Keratinocyte (primary cell): Measurements from ENCODE around the gene CD93. TPM values are rescaled to one million over a fixed set of nuclear protein-coding genes. Genes with fewer than 3 reads are reported as not detected.

Experiments used
- DNase-seq: peaks from one replicate; pipeline ENCODE4 v3.0.0-alpha.2; 2011; ENCODE audit warnings: low read depth, missing footprints, low spot score
- FAIRE-seq: peaks from 2 replicates; lab custom pipeline; 2011; peaks lifted over from hg19 to GRCh38; lab: Jason Lieb, UNC
- H2AFZ ChIP-seq: 2 replicates; pipeline ENCODE4 v1.6.0; 2012; ENCODE audit warnings: low read length, control low read depth, inconsistent platforms; ENCODE audit not compliant: control insufficient read depth
- H3K27ac ChIP-seq: 2 replicates; pipeline ENCODE4 v1.5.1; 2011; ENCODE audit warnings: low read length; ENCODE audit not compliant: control insufficient read depth, insufficient read depth
- H3K27me3 ChIP-seq: 3 replicates; pipeline ENCODE4 v1.6.0; 2011; ENCODE audit warnings: low read length; ENCODE audit not compliant: control insufficient read depth, insufficient read depth; ENCODE audit errors: extremely low read depth
- H3K36me3 ChIP-seq, 2 experiments: 2 replicates in 1 of 2; 3 replicates in 1 of 2; pipeline ENCODE4 v1.5.1; 2011; ENCODE audit warnings: low read length in 2 of 2, mild to moderate bottlenecking in 1 of 2; ENCODE audit not compliant: control insufficient read depth in 2 of 2, insufficient read depth in 2 of 2; ENCODE audit errors: extremely low read depth in 1 of 2
- H3K4me1 ChIP-seq: 3 replicates; pipeline ENCODE4 v1.5.1; 2011; ENCODE audit warnings: low read length; ENCODE audit not compliant: control insufficient read depth, insufficient read depth; ENCODE audit errors: extremely low read depth
- H3K4me2 ChIP-seq: 3 replicates; pipeline ENCODE4 v1.6.0; 2011; ENCODE audit warnings: low read depth, low read length; ENCODE audit not compliant: control insufficient read depth, insufficient read depth; ENCODE audit errors: extremely low read depth
- H3K4me3 ChIP-seq, 3 experiments: fragments of 200-600 bp in 1 of 3; sonication (generic) in 1 of 3; 2 replicates in 2 of 3; 3 replicates in 1 of 3; pipeline ENCODE4 v1.5.1; 2011 to 2016; ENCODE audit warnings: low read length in 3 of 3, mild to moderate bottlenecking in 3 of 3, control low read depth in 2 of 3, inconsistent platforms in 1 of 3, low read depth in 1 of 3, mixed read lengths in 1 of 3, mixed run types in 1 of 3, moderate library complexity in 1 of 3; ENCODE audit not compliant: control insufficient read depth in 2 of 3, insufficient read depth in 2 of 3; ENCODE audit errors: extremely low read depth in 1 of 3
- H3K79me2 ChIP-seq: 2 replicates; pipeline ENCODE4 v1.6.0; 2012; ENCODE audit warnings: low read length; ENCODE audit not compliant: control insufficient read depth, insufficient read depth
- H3K9ac ChIP-seq: 3 replicates; pipeline ENCODE4 v1.6.0; 2011; ENCODE audit warnings: low read length; ENCODE audit not compliant: control insufficient read depth, insufficient read depth; ENCODE audit errors: extremely low read depth
- H3K9me1 ChIP-seq: 3 replicates; pipeline ENCODE4 v1.6.0; 2011; ENCODE audit warnings: low read length; ENCODE audit not compliant: control insufficient read depth, insufficient read depth; ENCODE audit errors: extremely low read depth
- H3K9me3 ChIP-seq: 2 replicates; pipeline ENCODE4 v1.5.1; 2012; ENCODE audit warnings: low read depth, low read length; ENCODE audit not compliant: control insufficient read depth
- H4K20me1 ChIP-seq: 3 replicates; pipeline ENCODE4 v1.6.0; 2011; ENCODE audit warnings: low read length; ENCODE audit not compliant: control insufficient read depth, insufficient read depth; ENCODE audit errors: extremely low read depth
- EZH2 ChIP-seq: IDR thresholded peaks from one replicate; pipeline ENCODE4 v1.6.1; 2012; ENCODE audit warnings: inconsistent platforms, mild to moderate bottlenecking, low read length, moderate library complexity
- dilution Hi-C: fragments of 300-500 bp; cut with MboI; formaldehyde crosslinking; loops from one replicate; pipeline ENCODE4 v1.7.0; 2020; ENCODE audit warnings: low sequenced_read_pairs; ENCODE audit not compliant: extremely low pct_ligation_motif_present
- polyA plus RNA-seq, 5 experiments: library from polyadenylated mRNA; depleted of rRNA in 3 of 5; stranded (reverse) in 3 of 5; stranded (forward) in 1 of 5; unstranded in 1 of 5; fragments of >200 nt; gene quantifications; 1 replicate in 1 of 5; 2 replicates in 3 of 5; 3 replicates in 1 of 5; pipeline versions ENCODE4 v1.2.1 to v1.2.3, GENCODE V29; 2011 to 2012; ENCODE audit warnings: missing spikeins in 2 of 5, low read depth in 1 of 5, low replicate concordance in 1 of 5
- TF ChIP-seq, protein P1 (sequence below), 3 experiments: IDR thresholded peaks in 1 of 3; conservative IDR thresholded peaks in 1 of 3; optimal IDR thresholded peaks in 1 of 3; 2 replicates in 2 of 3; 3 replicates in 1 of 3; pipeline versions ENCODE3 to v1.5.1; 2011; ENCODE audit warnings: low read length in 3 of 3, mild to moderate bottlenecking in 3 of 3, moderate library complexity in 2 of 3, control low read depth in 1 of 3, inconsistent platforms in 1 of 3; ENCODE audit not compliant: insufficient read depth in 2 of 3; ENCODE audit errors: extremely low read depth in 1 of 3

CD93 gene
- polyA plus RNA-seq, 1 donor (not counting 4 experiments of a cell fraction or from before 2014, with no cell fraction given), result not detected

DNA sequence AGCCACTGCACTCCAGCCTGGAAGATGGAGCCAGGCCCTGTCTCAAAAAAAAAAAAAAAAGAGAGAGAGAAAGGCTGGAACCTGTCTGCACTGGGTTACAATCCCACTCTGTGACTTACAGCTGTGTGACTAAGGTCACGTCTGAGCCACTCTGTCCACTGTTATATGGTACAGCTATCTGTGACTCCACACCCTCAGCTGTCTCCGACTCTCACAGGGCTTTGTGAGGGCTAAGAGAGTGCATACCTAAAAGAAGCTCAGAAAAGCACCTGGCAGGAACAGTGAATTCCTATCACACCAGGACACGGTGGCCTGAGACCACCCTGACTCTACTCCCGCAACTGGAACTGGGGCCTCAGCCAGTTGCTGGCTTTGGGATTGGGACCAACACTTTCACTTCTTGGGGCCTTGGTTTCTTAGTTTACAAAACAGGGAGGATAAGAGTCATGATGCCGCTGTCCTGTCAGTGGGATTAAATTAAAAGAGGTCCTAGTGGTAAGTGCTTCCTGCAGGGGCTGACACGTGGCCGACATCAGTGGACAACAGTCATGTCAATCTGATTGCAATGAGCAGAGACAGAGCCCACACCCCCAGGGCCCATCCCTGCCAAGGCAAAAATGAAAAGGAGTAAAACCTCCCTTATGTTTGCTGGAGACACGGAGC lies 5.7 kb upstream of the CD93 start:
- DNase-seq (no peak), FAIRE-seq (no peak)
- Histone ChIP-seq H3K27me3 (no peaks in the 10 kb centered on the region), H3K9ac (no peak overlapping the region), H3K36me3 (no peaks in the 10 kb centered on the region), H3K4me3 (no peak overlapping the region), H3K79me2 (no peaks in the 10 kb centered on the region), H3K9me3 (no peaks in the 10 kb centered on the region), H3K4me2 (no peak overlapping the region), H2AFZ (no peak overlapping the region), H3K4me1 (peaks cover 17% of the 10 kb centered on the region), H3K27ac (no peak overlapping the region), H4K20me1 (no peaks in the 10 kb centered on the region), H3K9me1 (no peaks in the 10 kb centered on the region)
- dilution Hi-C loops, result no loop called here
- TF ChIP-seq, protein P1, sequence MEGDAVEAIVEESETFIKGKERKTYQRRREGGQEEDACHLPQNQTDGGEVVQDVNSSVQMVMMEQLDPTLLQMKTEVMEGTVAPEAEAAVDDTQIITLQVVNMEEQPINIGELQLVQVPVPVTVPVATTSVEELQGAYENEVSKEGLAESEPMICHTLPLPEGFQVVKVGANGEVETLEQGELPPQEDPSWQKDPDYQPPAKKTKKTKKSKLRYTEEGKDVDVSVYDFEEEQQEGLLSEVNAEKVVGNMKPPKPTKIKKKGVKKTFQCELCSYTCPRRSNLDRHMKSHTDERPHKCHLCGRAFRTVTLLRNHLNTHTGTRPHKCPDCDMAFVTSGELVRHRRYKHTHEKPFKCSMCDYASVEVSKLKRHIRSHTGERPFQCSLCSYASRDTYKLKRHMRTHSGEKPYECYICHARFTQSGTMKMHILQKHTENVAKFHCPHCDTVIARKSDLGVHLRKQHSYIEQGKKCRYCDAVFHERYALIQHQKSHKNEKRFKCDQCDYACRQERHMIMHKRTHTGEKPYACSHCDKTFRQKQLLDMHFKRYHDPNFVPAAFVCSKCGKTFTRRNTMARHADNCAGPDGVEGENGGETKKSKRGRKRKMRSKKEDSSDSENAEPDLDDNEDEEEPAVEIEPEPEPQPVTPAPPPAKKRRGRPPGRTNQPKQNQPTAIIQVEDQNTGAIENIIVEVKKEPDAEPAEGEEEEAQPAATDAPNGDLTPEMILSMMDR (optimal IDR thresholded peaks at IDR 0.05 in 1 of 3, IDR thresholded peaks at IDR 0.05 in 1 of 3, conservative IDR thresholded peaks at IDR 0.05 in 1 of 3; ENCODE audit: extremely low read depth in 1 of 3, insufficient read depth in 2 of 3, low read length in 3 of 3), result no peak
- no peak for TF ChIP-seq EZH2

DNA sequence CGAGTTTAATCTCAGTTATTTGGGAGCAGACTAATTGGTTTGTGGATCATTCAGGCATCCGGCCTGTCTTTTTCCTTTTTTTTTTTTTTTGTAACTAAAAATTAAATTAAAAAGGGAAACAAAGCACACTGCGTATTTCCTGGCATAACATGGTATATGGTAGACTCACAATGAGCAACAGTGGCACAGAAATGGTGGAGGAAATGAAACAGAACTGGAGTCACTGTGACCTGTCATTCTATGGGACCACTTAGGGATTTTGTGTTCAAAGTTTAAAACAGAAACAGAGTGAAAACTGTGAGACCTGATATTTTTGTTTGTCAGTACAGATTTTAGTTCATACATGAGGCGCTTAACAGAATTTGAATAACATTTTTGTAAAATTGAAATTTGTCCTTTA lies 4.8 kb upstream of the CD93 start:
- H3K9me1 ChIP-seq, result no peaks in the 10 kb centered on the region
- no peak overlapping the region for H3K9ac ChIP-seq
- FAIRE-seq (no peak), DNase-seq (no peak)
- no peaks in the 10 kb centered on the region for H3K27me3 ChIP-seq
- H3K9me3 ChIP-seq, result no peaks in the 10 kb centered on the region
- no peak overlapping the region for H3K4me3 ChIP-seq
- H3K27ac ChIP-seq, result no peak overlapping the region
- H4K20me1 ChIP-seq, result no peaks in the 10 kb centered on the region
- dilution Hi-C loops, result no loop called here
- no peak overlapping the region for H2AFZ ChIP-seq
- no peak for TF ChIP-seq EZH2
- TF ChIP-seq, protein P1 (optimal IDR thresholded peaks at IDR 0.05 in 1 of 3, IDR thresholded peaks at IDR 0.05 in 1 of 3, conservative IDR thresholded peaks at IDR 0.05 in 1 of 3; ENCODE audit: extremely low read depth in 1 of 3, insufficient read depth in 2 of 3, low read length in 3 of 3), result no peak
- peaks cover 13% of the 10 kb centered on the region for H3K4me1 ChIP-seq
- H3K36me3 ChIP-seq, result no peaks in the 10 kb centered on the region
- no peak overlapping the region for H3K4me2 ChIP-seq
- no peaks in the 10 kb centered on the region for H3K79me2 ChIP-seq
